ENCODE data around the gene TBCA.
"Not testable (repeated sequence)": the region's sequence is repeated elsewhere in the genome, so short reads cannot be mapped to it uniquely, and the experiment has no call there.

TBCA gene

DNA sequence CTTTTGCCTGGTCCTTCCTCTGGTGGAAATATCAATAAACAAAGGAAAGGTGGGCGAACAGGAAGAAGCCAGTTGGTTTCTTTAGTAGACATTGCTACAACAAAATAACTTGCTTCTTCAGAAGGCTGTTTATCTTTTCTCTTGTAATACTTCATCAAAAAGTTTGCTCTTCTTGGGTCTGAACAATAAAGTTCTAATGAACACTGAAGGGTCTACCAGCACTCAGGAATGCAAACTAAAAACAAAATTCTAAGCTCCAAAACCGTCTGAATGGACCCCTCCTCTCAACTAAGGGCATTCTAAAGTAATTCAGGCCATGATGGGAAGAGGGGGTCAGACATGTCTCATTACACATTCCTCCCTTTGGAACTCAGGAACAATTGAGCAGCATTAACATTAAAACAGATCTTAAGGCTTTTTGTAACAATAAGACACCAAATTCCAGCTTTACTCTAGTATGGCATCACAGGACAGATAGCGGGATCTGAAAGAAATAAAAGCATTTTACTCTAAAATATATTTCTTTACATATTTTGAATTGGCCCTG is 2.3 kb downstream of the TBCA start:
- DNase-seq (ENCODE audit: low read depth in 2 of 3, low spot score in 2 of 3), result no peak

- no peak for DNase-seq (ENCODE audit: low read depth in 2 of 3, low spot score in 2 of 3)
These were observed 3.4 kb downstream of the TBCA start for GRCh38 chr5:77772729-77773128.

GRCh38 chr5:77771452-77771851 is 4.7 kb downstream of the TBCA start:
- no peak for DNase-seq (ENCODE audit: low read depth in 2 of 3, low spot score in 2 of 3)

DNA sequence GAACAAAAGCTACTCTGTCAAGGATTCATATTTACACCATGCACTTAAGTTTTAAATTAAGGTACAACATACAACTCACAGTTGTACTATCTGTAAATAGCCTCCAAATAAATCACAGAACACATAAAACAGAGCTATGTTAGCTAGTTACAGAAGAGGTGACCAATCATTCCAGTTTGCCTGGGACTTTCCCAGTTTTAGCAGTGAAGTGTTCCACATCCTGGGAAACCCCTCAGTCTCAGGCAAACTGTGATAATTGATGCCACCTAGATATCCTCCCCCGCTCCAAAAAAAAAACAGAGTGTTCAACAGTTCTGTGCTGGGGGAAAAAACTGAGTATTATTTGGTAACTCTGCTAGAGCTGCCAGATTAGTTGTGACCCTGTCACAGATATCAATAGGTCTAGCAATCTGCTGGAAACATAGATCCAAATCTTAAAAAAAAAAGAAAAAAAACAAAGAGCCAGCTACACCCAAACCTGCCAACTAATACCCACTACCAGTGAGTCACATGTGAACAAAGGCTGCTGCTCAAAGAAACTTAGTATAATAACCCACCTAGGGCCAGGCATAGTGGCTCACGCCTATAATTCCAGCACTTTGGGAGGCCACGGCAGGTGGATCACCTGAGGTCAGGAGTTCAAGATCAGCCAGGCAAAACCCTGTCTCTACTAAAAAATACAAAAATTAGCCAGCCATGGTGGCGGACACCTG is 5.7 kb downstream of the TBCA start:
- DNase-seq (ENCODE audit: low read depth in 2 of 3, low spot score in 2 of 3), result no peak

DNA sequence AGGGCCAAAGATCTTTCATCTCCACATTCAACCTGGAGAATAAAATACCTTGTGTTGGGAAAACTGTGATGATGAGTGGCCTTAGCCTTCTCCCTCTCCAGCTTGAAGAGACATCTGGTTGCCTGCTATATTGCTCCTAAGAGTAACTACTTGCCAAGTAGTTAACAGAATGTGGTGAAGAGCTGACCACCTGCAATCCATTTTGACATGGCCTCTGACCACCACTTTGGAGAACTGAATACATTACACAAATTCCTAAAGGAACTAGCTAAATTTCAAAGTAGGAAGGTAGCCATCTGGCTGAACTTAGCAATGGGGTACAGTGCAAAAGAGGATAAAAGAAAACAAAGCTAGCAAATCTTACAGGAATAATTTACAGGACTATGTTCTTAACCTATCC is 7.2 kb downstream of the TBCA start:
- no peak for DNase-seq (ENCODE audit: low read depth in 2 of 3, low spot score in 2 of 3)

DNA sequence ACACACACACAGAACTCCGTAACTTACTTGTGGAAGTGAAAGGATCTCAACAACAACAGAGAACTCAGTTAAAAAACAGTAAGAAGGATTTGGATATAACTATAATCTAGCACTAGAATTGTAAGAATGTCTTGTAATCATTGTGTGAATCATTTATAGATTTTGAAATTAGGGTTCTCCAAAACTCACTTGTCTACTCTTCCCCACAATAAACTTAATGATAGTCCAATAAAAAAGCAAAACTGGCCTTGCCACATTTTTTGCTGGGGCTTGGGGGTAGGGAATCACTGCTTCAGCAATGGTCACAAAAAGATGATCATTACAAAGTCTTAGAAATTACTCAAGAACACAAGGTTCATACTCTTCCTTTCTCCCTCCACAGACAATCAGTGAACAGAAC is 8.8 kb downstream of the TBCA start:
- DNase-seq (ENCODE audit: low read depth in 2 of 3, low spot score in 2 of 3), result no peak

DNA sequence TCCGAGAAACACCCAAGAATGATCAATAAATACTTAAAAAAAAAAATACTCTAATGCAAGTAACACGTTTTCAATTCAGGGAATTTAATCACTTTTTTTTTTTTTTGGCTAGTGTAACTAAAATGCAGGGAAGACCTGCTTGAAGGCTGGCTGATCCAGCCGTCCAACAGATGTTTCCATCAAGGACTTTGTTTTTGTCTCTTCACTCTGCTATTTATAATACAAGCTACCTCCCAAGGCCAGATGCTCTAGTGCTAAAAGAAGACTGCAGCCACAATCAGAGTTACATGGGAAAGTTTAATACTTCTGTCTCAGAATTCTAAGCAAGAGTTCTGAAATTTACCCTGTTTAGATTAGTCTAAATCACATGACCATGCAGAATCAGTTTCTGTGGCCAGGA is 14.5 kb downstream of the TBCA start:
- DNase-seq (ENCODE audit: low read depth in 2 of 3, low spot score in 2 of 3), result no peak

DNA sequence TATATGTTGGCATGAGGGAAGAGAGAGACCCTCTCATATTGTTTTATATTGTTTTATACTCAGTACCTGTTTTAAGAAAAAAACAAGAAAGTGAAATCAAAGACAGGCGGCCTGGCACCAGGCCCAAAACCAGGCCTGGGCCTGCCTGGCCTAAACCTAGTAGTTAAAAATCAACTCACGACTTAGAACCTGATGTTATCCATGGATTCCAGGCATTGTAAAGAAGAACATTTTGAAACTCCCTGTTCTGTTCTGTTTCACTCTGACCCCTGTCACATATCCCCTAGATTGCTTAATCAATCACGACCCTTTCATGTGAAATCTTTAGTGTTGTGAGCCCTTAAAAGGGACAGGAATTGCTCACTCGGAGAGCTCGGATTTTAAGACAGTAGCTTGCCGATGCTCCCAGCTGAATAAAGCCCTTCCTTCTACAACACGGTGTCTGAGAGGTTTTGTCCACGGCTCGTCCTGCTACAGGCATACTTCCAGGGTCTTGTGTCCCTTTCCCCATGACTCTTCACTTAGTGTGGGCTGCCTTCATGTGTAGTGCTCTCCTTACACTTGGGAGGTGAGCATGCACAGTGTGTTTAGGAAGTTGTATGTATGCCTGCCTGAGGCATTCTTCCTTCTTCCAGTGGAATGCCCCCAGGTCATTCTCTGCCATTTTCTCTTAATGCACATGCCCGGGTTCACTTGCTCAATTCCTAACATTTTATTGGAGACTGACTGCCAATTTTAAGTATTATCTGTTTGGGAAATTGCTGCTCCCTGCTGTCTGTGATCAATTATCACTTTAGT is 17.8 kb downstream of the TBCA start:
- no peak for DNase-seq (ENCODE audit: low read depth in 2 of 3, low spot score in 2 of 3)

DNA sequence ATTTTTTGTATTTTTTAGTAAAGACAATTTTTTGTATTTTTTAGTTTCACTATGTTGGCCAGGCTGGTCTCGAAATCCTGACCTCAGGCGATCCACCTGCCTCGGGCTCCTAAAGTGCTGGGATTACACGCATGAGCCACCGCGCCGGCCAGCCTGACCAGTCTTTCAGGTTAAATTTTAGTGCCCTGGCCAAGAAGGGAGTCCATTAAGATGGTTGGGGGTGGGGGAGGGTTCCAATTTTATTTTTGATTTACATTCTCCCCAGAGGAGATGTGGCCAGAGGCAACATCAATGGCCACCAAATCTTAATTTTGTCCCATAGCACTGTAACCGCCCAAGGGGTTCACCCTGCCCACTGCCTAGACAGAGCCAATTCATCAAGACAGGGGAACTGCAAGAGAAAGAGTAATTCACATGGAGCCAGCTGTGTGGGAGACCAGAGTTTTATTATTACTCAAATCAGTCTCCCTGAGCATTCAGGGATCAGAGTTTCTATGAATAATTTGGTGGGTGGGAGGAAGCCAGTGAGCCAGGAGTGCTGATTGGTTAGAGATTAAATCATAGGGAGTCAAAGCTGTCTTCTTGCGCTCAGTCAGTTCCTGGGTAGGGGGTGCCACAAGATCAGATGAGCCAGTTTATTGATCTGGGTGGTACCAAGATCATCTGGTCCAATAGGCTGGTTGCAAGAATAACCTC is 24.7 kb downstream of the TBCA start:
- no peak for DNase-seq (ENCODE audit: low read depth in 2 of 3, low spot score in 2 of 3)

GRCh38 chr5:77750928-77751327 is 25.2 kb downstream of the TBCA start:
- DNase-seq (ENCODE audit: low read depth in 2 of 3, low spot score in 2 of 3), result not testable (repeated sequence)

GRCh38 chr5:77748160-77748559 is 28.0 kb downstream of the TBCA start:
- DNase-seq (ENCODE audit: low read depth in 2 of 3, low spot score in 2 of 3), result no peak

GRCh38 chr5:77744116-77744515 is 32.0 kb downstream of the TBCA start:
- DNase-seq (ENCODE audit: low read depth in 2 of 3, low spot score in 2 of 3), result no peak

GRCh38 chr5:77743181-77743580 is 33.0 kb downstream of the TBCA start:
- no peak for DNase-seq (ENCODE audit: low read depth in 2 of 3, low spot score in 2 of 3)

- DNase-seq (ENCODE audit: low read depth in 2 of 3, low spot score in 2 of 3), result no peak
These were observed 34.5 kb downstream of the TBCA start for GRCh38 chr5:77741608-77742007.

- no peak for DNase-seq (ENCODE audit: low read depth in 2 of 3, low spot score in 2 of 3)
These were observed 41.3 kb downstream of the TBCA start for GRCh38 chr5:77734885-77735284.

DNA sequence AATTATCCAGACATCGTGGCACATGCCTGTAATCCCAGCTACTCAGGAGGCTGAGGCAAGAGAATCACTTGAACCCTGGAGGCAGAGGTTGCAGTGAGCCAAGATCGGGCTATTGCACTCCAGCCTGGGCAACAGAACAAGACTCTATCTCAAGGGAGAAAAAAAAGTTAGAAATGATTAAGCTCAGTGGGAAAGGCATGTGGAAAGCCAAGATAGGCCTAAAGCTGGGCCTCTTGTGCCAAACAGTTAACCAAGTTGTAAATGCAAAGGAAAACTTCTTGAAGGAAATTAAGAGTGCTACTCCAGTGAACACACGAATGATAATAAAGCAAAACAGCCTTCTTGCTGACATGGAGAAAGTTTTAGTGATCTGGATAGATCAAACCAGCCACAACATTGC is 43.0 kb downstream of the TBCA start:
- no peak for DNase-seq (ENCODE audit: low read depth in 2 of 3, low spot score in 2 of 3)

DNA sequence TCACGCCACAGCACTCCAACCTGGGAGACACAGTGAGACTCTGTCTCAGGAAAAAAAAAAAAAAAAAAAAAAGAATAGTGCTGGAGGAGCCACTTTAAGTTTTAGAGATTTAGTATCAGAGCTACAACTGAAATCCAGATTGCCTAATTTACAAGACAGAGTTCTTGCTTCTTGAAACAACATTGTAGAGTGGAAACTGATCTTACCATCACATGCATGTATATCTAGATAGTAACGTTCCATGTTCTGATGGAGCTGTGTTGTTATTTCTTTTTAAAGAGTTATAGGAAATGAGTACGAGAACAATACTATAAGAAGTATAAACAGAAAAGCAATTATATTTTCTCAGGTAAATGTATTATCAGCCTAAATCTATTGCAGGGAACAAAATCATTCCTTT is 48.9 kb downstream of the TBCA start:
- no peak for DNase-seq (ENCODE audit: low read depth in 2 of 3, low spot score in 2 of 3)

DNA sequence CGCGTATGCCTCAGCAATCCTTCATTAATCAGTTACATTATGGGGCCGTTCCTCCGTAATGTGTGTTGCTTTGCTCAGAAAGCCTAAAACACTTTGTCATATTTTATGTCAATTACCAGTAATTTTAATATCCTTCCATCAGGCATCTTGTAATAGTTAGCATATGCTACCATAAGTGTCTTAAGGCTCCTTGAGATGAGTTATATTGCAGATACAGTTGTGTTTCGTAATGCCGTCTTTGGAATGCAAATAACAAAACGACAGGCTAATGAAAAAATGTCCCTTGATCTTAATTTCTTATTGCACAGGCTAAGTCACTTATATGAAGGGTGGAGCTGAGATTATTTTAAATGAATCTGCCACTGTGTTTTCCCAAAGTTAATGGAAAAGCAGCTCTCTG is 50.5 kb downstream of the TBCA start:
- DNase-seq (ENCODE audit: low read depth in 2 of 3, low spot score in 2 of 3), result no peak

DNA sequence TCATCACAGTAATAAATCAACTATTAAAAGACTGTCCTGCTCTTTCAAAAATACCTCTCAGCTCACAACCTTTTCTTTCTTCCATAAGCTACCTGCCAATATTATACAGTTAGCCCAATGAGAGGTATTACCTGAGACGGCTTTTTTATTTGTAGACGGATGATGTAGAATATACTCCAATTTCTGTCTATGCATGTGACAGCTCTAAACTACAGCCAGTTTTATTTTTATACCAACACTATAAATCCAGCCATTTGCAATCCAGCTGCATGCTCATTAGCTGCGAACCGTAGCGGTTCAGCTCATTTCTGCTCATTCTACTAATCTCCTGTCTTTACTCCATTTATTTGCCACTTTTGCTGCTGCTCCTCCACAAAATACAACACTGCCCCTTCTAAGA is 51.2 kb downstream of the TBCA start:
- no peak for DNase-seq (ENCODE audit: low read depth in 2 of 3, low spot score in 2 of 3)

- no peak for DNase-seq (ENCODE audit: low read depth in 2 of 3, low spot score in 2 of 3)
These were observed 56.3 kb downstream of the TBCA start for GRCh38 chr5:77719666-77720363.

DNA sequence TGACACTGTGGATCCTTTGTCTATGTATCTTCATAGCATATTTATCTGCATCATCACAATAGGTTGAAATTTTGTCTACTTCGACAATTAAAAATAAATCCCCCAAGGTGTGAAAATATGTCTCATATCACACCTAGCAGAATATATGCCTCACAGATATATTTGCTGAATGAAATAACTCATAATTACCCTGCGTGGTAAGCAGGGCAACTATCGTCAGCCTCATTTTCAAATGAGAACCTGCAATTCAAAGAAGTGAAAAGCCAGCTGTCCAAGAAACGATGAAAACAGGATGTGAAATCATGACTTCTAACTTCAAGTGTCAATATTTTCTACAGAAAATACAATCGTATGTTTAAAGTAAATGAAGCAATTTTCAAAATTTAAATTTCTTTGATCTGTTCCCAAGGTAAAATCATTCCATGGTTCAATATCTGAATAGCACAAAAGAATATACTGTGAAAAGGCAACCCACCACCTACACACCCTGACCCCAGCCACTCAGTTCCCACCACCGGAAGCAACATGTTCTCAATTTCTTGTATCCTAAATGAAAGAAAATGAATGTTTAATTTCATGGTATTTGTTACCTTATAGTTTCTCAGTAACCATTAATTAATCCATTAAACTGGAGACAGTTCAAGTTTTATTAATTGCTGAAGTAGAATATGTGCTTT is 57.1 kb downstream of the TBCA start:
- DNase-seq (ENCODE audit: low read depth in 2 of 3, low spot score in 2 of 3), result no peak

Measured in activated CD8-positive, alpha-beta memory T cell treated with anti-CD3 and anti-CD28 coated beads for 48 hours (primary cell).